Esophagus squamous epithelium (tissue), 4 donors: ENCODE results near the gene CEP112.

Experiments
- POLR2A ChIP-seq, 4 donors: fragments of 450-650 bp; IDR thresholded peaks; one replicate each; pipeline ENCODE4 v1.6.1; 2017; ENCODE audit warnings: antibody characterized with exemption in 4 of 4, mild to moderate bottlenecking in 4 of 4, moderate library complexity in 3 of 4
- TF ChIP-seq, protein P1 (sequence below), 6 experiments: fragments of 450-650 bp in 4 of 6; fragments of 200-600 bp in 2 of 6; sonication (generic) in 2 of 6; IDR thresholded peaks; one replicate each; pipeline ENCODE4 v1.5.1; 2016 to 2019; ENCODE audit warnings: antibody characterized with exemption in 6 of 6, mild to moderate bottlenecking in 4 of 6, moderate library complexity in 4 of 6

DNA sequence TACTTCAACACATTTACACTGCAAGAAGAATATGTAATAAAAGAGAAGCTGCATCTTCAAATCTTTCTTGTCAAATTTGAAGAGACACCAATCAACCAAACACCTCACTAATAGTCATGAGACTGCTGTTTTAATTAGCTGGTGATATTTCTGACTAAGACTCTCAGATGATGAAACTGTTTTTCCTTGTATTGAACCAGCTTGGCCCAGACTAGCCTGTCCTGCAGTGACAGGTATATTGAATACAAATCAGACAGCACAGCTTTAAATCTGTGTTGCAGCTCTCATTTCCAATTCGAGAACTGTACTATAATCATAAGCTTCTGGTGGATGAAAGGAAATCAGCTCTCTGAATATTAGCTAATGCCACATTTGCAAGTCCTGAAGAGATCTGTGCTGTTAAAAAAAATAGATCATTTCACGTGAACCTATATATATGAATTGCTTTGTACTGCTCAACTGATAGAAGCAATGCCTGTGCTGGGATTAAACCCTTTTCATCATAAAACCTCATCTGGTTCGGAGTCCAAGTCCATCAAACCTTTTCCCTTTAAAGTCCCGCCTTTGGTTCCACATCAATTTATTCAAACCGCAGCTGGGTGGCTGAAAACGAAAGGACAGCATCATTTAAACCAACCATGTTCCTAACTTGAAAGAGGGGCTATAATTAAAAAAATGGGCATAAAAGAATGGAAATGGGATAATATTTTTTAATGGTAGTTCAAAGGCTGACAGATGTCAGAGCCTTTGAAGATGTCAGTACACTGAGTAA lies 306.2 kb downstream of the CEP112 start:
- TF ChIP-seq, protein P1, sequence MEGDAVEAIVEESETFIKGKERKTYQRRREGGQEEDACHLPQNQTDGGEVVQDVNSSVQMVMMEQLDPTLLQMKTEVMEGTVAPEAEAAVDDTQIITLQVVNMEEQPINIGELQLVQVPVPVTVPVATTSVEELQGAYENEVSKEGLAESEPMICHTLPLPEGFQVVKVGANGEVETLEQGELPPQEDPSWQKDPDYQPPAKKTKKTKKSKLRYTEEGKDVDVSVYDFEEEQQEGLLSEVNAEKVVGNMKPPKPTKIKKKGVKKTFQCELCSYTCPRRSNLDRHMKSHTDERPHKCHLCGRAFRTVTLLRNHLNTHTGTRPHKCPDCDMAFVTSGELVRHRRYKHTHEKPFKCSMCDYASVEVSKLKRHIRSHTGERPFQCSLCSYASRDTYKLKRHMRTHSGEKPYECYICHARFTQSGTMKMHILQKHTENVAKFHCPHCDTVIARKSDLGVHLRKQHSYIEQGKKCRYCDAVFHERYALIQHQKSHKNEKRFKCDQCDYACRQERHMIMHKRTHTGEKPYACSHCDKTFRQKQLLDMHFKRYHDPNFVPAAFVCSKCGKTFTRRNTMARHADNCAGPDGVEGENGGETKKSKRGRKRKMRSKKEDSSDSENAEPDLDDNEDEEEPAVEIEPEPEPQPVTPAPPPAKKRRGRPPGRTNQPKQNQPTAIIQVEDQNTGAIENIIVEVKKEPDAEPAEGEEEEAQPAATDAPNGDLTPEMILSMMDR (IDR thresholded peaks at IDR 0.05), result no peak
- no peak for TF ChIP-seq POLR2A (IDR thresholded peaks at IDR 0.05)
